Measurements from ENCODE around the gene GULP1. TPM values are rescaled to one million over a fixed set of nuclear protein-coding genes. Genes with fewer than 3 reads are reported as not detected.
"Not testable (repeated sequence)": the region's sequence is repeated elsewhere in the genome, so short reads cannot be mapped to it uniquely, and the experiment has no call there.

Gene GULP1
- total and polyA plus RNA-seq, 2 donors = 36.2 to 119 TPM

DNA sequence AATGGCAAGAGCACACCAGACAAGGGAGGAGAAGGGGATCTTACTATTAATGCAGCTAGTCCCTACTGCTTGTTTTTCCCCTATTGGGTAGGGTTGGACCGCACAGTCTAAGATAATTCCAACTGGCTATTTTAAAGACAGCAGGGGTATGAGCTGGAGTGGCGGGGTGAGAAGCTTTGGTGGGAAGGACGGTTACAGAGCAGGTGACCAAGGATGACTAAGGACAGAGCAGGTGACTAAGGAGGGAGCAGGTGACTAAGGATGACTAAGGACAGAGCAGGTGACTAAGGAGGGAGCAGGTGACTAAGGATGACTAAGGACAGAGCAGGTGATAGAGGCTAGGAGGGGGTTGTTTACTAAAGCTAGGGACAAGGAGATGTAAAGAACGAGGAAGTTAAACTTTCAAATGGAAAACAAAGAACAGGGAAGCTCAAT, 7.3 kb downstream of the GULP1 start:
- not testable (repeated sequence) for H3K36me3 ChIP-seq (ENCODE audit: insufficient read depth); H3K27ac ChIP-seq (ENCODE audit: low read depth); DNase-seq (ENCODE audit: extremely low spot score); H3K4me3 ChIP-seq (ENCODE audit: low read depth, low read length); H3K4me1 ChIP-seq (ENCODE audit: insufficient read depth)
- 95% methylated on average over 4 of the region's 4 CpGs for WGBS

DNA sequence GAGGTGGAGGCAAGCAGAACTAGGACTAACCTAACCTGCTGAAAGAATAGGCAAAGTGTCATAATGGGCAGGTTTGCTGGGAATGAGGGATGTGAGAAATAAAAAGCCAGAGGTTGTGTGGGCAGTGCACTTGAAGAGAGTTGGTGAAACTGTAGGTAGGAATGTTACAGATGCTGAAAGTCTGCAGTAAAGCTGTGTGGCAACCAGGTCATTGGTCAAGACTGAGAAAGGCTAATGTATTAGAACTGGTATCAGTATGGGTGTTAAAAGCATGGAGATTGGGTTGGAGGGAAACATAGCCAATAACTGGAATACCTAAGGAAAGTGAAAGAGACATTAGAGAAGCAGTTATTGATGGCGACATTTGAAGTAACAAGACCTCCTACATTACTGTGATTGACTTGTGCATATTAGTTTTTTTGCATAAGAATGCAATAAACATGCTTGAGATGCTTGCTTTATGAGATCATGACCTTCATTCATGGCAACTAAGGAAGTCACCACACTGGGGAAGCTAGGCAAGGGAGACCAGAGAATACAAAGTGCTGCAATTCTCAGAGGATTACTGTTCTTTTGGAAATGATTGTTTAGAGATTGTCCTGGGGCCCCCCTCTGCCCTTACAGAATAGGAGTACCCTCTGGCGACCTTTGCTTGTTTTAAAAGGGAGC, 11.8 kb downstream of the GULP1 start:
- DNase-seq (ENCODE audit: extremely low spot score) = no peak
- Histone ChIP-seq H3K36me3 (ENCODE audit: insufficient read depth) (no peaks in the 10 kb centered on the region), H3K27ac (ENCODE audit: low read depth) (no peak overlapping the region), H3K4me1 (ENCODE audit: insufficient read depth) (no peaks in the 10 kb centered on the region), H3K4me3 (ENCODE audit: low read depth, low read length) (no peak overlapping the region)
- WGBS = 85% methylated on average over 2 of the region's 2 CpGs

DNA sequence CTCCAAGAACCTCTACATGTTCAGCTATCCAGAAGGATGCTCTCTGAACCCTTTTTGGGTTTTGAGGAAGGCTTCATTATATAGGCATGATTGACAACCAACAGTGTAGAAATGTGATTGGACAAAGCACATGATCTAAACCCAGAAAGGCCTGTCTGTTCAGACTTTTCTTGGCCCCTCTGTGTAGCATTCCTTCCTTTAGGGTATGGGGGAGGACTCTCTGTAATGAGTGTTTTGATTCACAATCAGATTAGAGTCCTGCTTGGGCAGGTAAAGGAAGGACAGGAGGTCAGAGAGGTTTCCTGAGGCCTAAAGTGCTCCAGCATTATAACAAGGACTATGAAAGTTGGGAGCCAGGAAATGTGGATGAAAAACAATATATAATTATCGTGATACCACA, 13.6 kb downstream of the GULP1 start:
- H3K4me1 ChIP-seq (ENCODE audit: insufficient read depth) = no peaks in the 10 kb centered on the region
- 94% methylated on average over 1 of the region's 1 CpG for WGBS
- DNase-seq (ENCODE audit: extremely low spot score) = no peak

DNA sequence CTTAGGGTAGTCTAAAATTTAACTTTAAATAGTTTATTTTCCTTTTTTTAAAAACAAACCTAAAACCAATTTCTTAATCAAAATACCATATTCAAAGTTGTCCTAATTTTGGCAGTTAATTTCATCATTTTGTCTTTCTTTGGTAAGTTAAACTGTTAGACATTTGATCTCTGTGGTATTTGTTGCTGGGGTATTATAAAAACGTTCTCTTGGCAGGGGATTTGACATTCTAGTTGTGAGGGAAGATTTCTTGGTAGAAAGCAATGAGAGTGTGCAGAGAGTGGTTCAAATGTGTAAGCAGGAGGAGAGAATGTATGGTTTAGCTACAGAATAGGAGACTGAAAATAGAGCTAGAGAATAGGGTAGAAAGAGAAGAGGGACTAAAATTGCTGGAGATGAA, 14.6 kb downstream of the GULP1 start:
- no peak overlapping the region for H3K27ac ChIP-seq (ENCODE audit: low read depth)
- H3K4me3 ChIP-seq (ENCODE audit: low read depth, low read length) = no peak overlapping the region
- WGBS = 19% methylated on average over 1 of the region's 1 CpG
- no peak for DNase-seq (ENCODE audit: extremely low spot score)
- no peaks in the 10 kb centered on the region for H3K36me3 ChIP-seq (ENCODE audit: insufficient read depth)
- no peaks in the 10 kb centered on the region for H3K4me1 ChIP-seq (ENCODE audit: insufficient read depth)

More for the DNA sequence above, 13.6 kb downstream of the GULP1 start:
- Histone ChIP-seq H3K27ac (ENCODE audit: low read depth) (no peak overlapping the region), H3K36me3 (ENCODE audit: insufficient read depth) (no peaks in the 10 kb centered on the region), H3K4me3 (ENCODE audit: low read depth, low read length) (no peak overlapping the region)

DNA sequence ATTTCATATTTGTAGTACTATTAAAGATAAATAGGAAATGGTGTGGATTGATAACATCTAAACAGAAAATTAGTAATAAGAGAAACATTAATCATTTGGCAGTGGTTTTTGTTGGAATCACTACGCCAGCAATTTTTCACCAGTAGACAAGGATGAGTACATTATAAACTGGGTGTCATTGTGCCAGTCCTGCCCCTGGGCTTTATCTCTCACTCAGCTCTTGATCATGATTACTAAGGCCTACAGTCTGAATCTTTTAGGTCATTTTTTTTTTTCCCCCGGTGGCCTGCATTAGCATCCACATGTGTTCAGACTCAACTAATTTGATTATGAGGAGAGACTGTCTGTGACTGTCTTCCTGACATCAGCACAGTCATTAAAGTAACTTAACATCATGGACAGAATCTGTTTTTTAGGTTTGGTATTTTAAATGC, 16.2 kb downstream of the GULP1 start:
- no peak overlapping the region for H3K27ac ChIP-seq (ENCODE audit: low read depth)
- WGBS = 63% methylated on average over 2 of the region's 2 CpGs
- H3K4me1 ChIP-seq (ENCODE audit: insufficient read depth) = no peaks in the 10 kb centered on the region
- H3K4me3 ChIP-seq (ENCODE audit: low read depth, low read length) = no peak overlapping the region
- no peaks in the 10 kb centered on the region for H3K36me3 ChIP-seq (ENCODE audit: insufficient read depth)
- no peak for DNase-seq (ENCODE audit: extremely low spot score)

DNA sequence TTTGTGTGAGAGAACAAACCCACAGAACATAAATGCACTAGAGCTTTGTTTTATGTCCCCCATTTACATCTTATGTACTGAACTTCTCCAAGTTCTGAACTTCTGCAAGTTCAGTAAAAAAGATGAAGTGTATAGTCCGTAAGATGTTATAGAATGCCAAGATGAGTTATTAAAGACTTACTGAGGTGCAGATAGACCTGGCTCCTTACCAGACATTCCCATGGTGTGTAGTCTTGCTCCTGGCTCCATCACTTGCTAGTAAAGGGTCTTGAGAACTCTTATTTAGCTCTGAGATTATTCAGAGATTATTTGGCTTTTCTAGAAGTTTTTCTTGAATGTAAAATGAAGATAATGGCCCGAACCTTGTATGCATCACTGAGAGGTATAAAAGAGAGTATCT, 16.8 kb downstream of the GULP1 start:
- no peak for DNase-seq (ENCODE audit: extremely low spot score)
- Histone ChIP-seq H3K27ac (ENCODE audit: low read depth) (no peak overlapping the region), H3K4me3 (ENCODE audit: low read depth, low read length) (no peak overlapping the region), H3K4me1 (ENCODE audit: insufficient read depth) (no peaks in the 10 kb centered on the region), H3K36me3 (ENCODE audit: insufficient read depth) (no peaks in the 10 kb centered on the region)
- 34% methylated on average over 2 of the region's 2 CpGs for WGBS

DNA sequence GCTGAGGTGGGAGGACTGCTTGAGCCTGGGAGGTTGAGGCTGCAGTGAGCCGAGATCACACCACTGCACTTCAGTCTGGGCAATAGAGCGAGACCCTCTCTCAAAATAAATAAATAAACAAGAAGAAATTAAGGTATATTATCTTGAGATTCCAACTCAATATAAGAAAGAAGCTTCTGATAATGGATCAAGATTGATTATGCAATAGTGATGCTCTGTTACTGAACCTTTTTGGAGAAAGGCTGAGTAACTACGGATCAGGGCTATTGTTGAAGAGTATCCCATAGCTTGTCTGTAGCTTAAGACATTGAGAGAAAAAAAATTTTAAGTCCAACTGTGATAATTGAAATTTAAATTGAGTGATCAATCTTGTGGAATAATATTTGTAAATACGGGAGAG, 17.7 kb downstream of the GULP1 start:
- H3K4me1 ChIP-seq (ENCODE audit: insufficient read depth) = no peaks in the 10 kb centered on the region
- 96% methylated on average over 4 of the region's 4 CpGs for WGBS

DNA sequence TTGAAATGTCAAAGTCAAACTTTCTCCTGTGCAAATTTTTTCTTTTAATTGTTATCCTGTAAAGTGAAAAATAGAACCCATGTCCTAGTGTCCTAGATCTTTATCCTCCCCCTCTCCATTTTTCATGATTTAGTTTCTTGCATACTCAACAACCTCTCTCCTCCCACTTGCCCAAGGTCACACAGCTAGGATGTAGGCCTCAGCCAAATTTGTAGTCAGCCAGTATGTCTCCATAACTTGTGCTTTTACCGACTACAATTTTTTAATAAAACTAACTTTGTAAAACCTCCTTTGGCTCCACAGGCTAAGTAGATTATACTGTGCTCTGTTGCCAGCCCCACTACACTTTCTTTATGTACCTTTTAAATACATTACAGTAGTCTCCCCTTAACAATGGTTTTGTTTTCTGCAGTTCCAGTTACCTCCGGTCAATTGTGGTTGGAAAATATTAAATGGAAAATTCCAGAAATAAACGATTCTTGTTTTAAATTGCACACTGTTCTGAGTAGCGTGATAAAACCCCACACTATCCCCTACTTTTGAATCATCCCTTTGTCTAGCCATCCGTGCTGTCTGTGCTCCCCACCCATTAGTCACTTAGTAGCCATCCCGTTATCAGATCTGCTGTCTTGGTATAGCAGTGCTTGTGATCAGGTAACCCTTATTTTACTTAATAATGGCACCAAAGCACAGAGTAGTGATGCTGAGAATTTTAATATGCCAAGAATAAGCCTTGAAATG, 22.8 kb downstream of the GULP1 start:
- Histone ChIP-seq H3K27ac (ENCODE audit: low read depth) (no peak overlapping the region), H3K4me1 (ENCODE audit: insufficient read depth) (no peaks in the 10 kb centered on the region), H3K4me3 (ENCODE audit: low read depth, low read length) (no peak overlapping the region), H3K36me3 (ENCODE audit: insufficient read depth) (no peaks in the 10 kb centered on the region)
- DNase-seq (ENCODE audit: extremely low spot score) = no peak
- 86% methylated on average over 6 of the region's 6 CpGs for WGBS

More for the DNA sequence above, 17.7 kb downstream of the GULP1 start:
- Histone ChIP-seq H3K4me3 (ENCODE audit: low read depth, low read length) (no peak overlapping the region), H3K36me3 (ENCODE audit: insufficient read depth) (no peaks in the 10 kb centered on the region), H3K27ac (ENCODE audit: low read depth) (no peak overlapping the region)
- no peak for DNase-seq (ENCODE audit: extremely low spot score)

DNA sequence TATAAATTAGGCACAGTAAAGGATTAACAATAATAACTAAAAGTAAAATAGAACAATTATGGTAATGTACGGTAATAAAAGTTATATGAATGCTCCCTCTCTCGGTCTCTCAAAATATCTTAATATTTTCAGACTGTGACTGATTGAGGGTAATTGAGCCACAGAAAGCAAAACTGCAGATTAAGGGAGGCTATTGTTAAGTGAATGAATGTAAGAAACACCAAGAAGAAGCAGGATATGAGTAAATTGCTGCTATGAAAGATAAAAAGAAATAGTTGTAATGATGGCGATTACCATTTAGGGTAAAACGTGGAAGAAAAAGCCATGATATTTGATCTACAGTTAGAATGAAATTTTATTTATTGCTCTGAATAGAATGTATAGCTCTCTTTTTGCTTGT, 24.1 kb downstream of the GULP1 start:
- no peak overlapping the region for H3K27ac ChIP-seq (ENCODE audit: low read depth)
- no peak overlapping the region for H3K4me3 ChIP-seq (ENCODE audit: low read depth, low read length)
- H3K36me3 ChIP-seq (ENCODE audit: insufficient read depth) = no peaks in the 10 kb centered on the region
- H3K4me1 ChIP-seq (ENCODE audit: insufficient read depth) = no peaks in the 10 kb centered on the region
- DNase-seq (ENCODE audit: extremely low spot score) = no peak
- WGBS = 94% methylated on average over 4 of the region's 4 CpGs

DNA sequence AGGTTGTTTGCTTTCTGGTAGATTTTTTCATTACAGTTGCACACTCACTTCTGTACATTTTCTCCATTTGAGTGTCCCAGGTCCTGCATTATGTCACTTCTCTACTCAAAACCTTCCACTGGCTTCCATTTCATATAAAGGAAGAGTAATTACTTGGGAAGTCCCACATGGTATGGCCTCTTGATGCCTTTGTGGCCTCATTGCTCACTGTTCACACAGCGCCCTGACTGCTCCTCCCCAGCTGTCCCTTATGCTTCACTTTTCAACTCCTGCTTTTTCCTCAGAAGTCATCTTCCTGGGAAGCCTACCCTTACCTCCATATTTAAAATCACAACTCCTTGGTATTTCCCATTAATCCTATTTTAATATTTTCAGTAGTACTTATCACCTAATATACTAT, 24.7 kb downstream of the GULP1 start:
- H3K27ac ChIP-seq (ENCODE audit: low read depth) = no peak overlapping the region
- H3K36me3 ChIP-seq (ENCODE audit: insufficient read depth) = no peaks in the 10 kb centered on the region
- no peak for DNase-seq (ENCODE audit: extremely low spot score)
- WGBS = 93% methylated on average over 1 of the region's 1 CpG
- H3K4me3 ChIP-seq (ENCODE audit: low read depth, low read length) = no peak overlapping the region
- no peaks in the 10 kb centered on the region for H3K4me1 ChIP-seq (ENCODE audit: insufficient read depth)

DNA sequence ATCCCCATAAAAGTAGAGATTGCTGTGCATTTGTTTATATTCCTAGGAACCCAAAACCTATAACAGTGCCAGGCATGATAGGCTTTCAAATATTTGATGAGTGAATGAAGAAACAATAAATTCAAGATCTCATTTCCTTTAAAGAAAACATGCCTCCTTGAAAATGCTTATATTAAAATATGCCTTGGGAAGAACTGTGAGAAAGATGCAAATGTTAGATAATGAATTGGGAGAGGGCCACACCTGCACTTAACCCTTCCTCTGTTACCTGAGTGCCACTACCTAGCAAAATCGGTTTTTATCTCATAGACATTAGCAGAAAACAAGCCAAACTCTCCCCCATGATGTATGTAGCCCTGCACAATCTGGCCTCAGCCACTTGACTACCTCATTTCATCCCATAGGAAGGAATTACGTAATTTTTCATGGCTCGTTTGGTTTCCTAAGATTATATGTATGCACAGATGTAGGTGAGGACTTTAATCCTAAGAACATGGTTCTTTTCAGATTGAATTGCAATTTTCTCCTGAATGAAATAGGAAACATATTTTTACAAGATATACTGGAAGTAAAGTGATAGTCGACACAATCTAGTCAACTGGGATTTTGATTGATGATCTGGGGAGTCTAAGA, 25.2 kb downstream of the GULP1 start:
- Histone ChIP-seq H3K36me3 (ENCODE audit: insufficient read depth) (no peaks in the 10 kb centered on the region), H3K4me3 (ENCODE audit: low read depth, low read length) (no peak overlapping the region), H3K4me1 (ENCODE audit: insufficient read depth) (no peaks in the 10 kb centered on the region), H3K27ac (ENCODE audit: low read depth) (no peak overlapping the region)
- DNase-seq (ENCODE audit: extremely low spot score) = no peak
- WGBS = 92% methylated on average over 4 of the region's 4 CpGs

DNA sequence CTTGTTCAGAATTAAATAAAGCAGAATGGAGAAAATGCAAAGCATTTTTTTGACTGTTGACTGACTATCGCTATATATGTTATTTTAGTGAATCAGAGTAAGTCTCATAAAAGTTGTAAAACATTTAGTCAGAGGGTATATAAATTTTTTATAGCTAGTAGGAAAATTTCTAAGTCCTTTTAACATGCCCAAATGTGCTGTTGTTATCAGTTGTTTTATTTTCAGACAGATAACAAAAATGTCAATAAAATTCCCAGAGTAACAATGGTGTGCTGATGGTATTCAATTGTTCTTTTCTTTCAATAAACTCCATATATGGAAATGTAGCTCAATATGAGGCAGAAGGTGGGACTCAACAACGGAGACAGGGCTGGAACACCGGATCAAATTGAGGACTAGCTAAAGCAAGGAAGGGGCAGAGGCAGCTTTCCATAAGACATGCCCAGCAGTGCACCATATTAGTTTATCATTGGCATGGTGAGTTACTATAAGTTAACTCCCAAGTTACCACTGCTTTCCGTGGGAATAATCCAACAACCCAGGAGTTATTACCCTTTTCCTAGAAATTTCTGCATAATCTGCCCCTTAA, 26.6 kb downstream of the GULP1 start:
- no peak for DNase-seq (ENCODE audit: extremely low spot score)

DNA sequence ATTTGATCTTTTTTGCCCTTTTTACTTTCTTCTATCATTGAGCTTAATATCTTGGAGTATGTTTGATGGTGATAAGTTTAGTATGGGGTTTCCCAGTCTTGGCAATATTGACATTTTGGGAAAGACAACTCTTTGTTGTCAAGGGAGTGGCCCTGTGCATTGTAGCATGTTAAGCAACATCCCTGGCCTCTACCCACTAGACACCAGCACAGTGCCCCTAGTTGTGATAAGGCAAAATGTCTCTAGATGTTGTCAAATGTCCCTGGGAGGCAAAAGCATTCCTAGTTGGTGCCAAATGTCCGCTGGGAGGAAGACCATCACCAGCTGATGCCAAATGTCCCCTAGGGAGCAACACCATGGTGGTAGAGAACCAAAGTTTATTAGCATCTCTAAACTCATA, 28.2 kb downstream of the GULP1 start:
- H3K27ac ChIP-seq (ENCODE audit: low read depth) = no peak overlapping the region
- 93% methylated on average over 1 of the region's 1 CpG for WGBS
- DNase-seq (ENCODE audit: extremely low spot score) = no peak
- H3K4me3 ChIP-seq (ENCODE audit: low read depth, low read length) = no peak overlapping the region
- H3K4me1 ChIP-seq (ENCODE audit: insufficient read depth) = no peaks in the 10 kb centered on the region
- no peaks in the 10 kb centered on the region for H3K36me3 ChIP-seq (ENCODE audit: insufficient read depth)

More for the DNA sequence above, 26.6 kb downstream of the GULP1 start:
- H3K36me3 ChIP-seq (ENCODE audit: insufficient read depth) = no peaks in the 10 kb centered on the region
- no peak overlapping the region for H3K4me3 ChIP-seq (ENCODE audit: low read depth, low read length)
- H3K4me1 ChIP-seq (ENCODE audit: insufficient read depth) = no peaks in the 10 kb centered on the region
- 71% methylated on average over 4 of the region's 4 CpGs for WGBS
- H3K27ac ChIP-seq (ENCODE audit: low read depth) = no peak overlapping the region

DNA sequence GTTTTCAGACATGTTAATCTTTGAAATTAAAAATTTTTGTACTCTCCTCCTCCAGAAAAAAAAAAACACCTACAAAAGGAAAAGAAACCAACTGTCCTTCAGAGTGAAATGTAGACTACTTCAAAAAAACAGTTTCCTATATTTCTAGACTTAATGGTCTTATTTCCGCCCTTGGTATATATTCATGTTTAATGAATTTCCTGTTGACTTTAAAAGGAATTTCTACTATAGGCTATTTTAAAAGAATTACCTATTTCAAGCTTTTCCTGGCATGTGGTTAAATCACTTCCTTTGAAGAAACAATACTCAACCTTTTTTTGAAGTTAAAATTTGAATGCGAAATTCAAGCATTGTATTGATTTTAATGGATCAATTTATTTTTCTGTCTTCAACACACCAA, 29.2 kb downstream of the GULP1 start:
- H3K4me1 ChIP-seq (ENCODE audit: insufficient read depth) = no peaks in the 10 kb centered on the region
- H3K27ac ChIP-seq (ENCODE audit: low read depth) = no peak overlapping the region
- no peak overlapping the region for H3K4me3 ChIP-seq (ENCODE audit: low read depth, low read length)
- no peak for DNase-seq (ENCODE audit: extremely low spot score)
- WGBS = 67% methylated on average over 2 of the region's 2 CpGs
- H3K36me3 ChIP-seq (ENCODE audit: insufficient read depth) = no peaks in the 10 kb centered on the region

All from urinary bladder (tissue), 4 donors.